Measurements from ENCODE around the gene HES1. TPM values are rescaled to one million over a fixed set of nuclear protein-coding genes. Genes with fewer than 3 reads are reported as not detected.
"Not testable (repeated sequence)": the region's sequence is repeated elsewhere in the genome, so short reads cannot be mapped to it uniquely, and the experiment has no call there.

Gene HES1
- total RNA-seq, 2 donors from 2014 or later = 0.58 to 4.0 TPM

GRCh38 chr3:194128202-194128918, 7.6 kb upstream of the HES1 start:
- no peaks in the 10 kb centered on the region for H3K9me3 Mint-ChIP-seq
- H3K4me1 Mint-ChIP-seq = peaks cover 7% of the 10 kb centered on the region
- ATAC-seq (replicated peaks) = no peak
- no peaks in the 10 kb centered on the region for H3K36me3 Mint-ChIP-seq (ENCODE audit: low read depth)
- H3K4me3 Mint-ChIP-seq = no peak overlapping the region
- peaks cover 36% of the 10 kb centered on the region for H3K27me3 Mint-ChIP-seq
- no peak overlapping the region for H3K27ac Mint-ChIP-seq

GRCh38 chr3:194128919-194129295, 7.0 kb upstream of the HES1 start:
- not testable (repeated sequence) for ATAC-seq (replicated peaks); H3K4me3 Mint-ChIP-seq; H3K27ac Mint-ChIP-seq; H3K36me3 Mint-ChIP-seq (ENCODE audit: low read depth); H3K9me3 Mint-ChIP-seq
- Mint-ChIP-seq H3K27me3 (peaks cover 40% of the 10 kb centered on the region), H3K4me1 (peaks cover 12% of the 10 kb centered on the region)

GRCh38 chr3:194129581-194130133, 6.3 kb upstream of the HES1 start:
- Mint-ChIP-seq H3K4me3 (no peak overlapping the region), H3K9me3 (no peaks in the 10 kb centered on the region), H3K4me1 (peaks cover 12% of the 10 kb centered on the region), H3K27ac (no peak overlapping the region), H3K27me3 (peaks cover 35% of the 10 kb centered on the region), H3K36me3 (ENCODE audit: low read depth) (no peaks in the 10 kb centered on the region)
- no peak for ATAC-seq (replicated peaks)

- no peak overlapping the region for H3K27ac Mint-ChIP-seq
- no peak overlapping the region for H3K4me3 Mint-ChIP-seq
- H3K4me1 Mint-ChIP-seq = peaks cover 12% of the 10 kb centered on the region
- H3K27me3 Mint-ChIP-seq = peaks cover 35% of the 10 kb centered on the region
- no peaks in the 10 kb centered on the region for H3K36me3 Mint-ChIP-seq (ENCODE audit: low read depth)
- no peak for ATAC-seq (replicated peaks)
- H3K9me3 Mint-ChIP-seq = no peaks in the 10 kb centered on the region
Measured at GRCh38 chr3:194130188-194130587, 5.8 kb upstream of the HES1 start.

- ATAC-seq (replicated peaks) = no peak
- Mint-ChIP-seq H3K4me1 (peaks cover 15% of the 10 kb centered on the region), H3K4me3 (no peak overlapping the region), H3K27ac (no peak overlapping the region), H3K9me3 (no peaks in the 10 kb centered on the region), H3K27me3 (peaks cover 35% of the 10 kb centered on the region), H3K36me3 (ENCODE audit: low read depth) (no peaks in the 10 kb centered on the region)
Measured at GRCh38 chr3:194130807-194131589, 5.0 kb upstream of the HES1 start.

- Mint-ChIP-seq H3K9me3 (no peaks in the 10 kb centered on the region), H3K36me3 (ENCODE audit: low read depth) (no peaks in the 10 kb centered on the region), H3K4me1 (peaks cover 22% of the 10 kb centered on the region), H3K4me3 (no peak overlapping the region), H3K27ac (no peak overlapping the region), H3K27me3 (peaks cover 39% of the 10 kb centered on the region)
- ATAC-seq (replicated peaks) = no peak
Measured at GRCh38 chr3:194132465-194133286, 3.3 kb upstream of the HES1 start.

- peak; percentile 8 for ATAC-seq (replicated peaks)
Measured at GRCh38 chr3:194133661-194134230, 2.2 kb upstream of the HES1 start.

GRCh38 chr3:194134231-194134756, 1.7 kb upstream of the HES1 start:
- peak; percentile 28 for ATAC-seq (replicated peaks)
- Mint-ChIP-seq H3K9me3 (no peaks in the 10 kb centered on the region), H3K4me3 (no peak overlapping the region)

More at GRCh38 chr3:194133661-194134230, 2.2 kb upstream of the HES1 start:
- peaks cover 22% of the 10 kb centered on the region for H3K4me1 Mint-ChIP-seq
- H3K4me3 Mint-ChIP-seq = peak overlapping the region; percentile 59
- H3K27me3 Mint-ChIP-seq = peaks cover 35% of the 10 kb centered on the region
- no peaks in the 10 kb centered on the region for H3K36me3 Mint-ChIP-seq (ENCODE audit: low read depth)
- H3K27ac Mint-ChIP-seq = peak overlapping the region; percentile 3
- no peaks in the 10 kb centered on the region for H3K9me3 Mint-ChIP-seq

GRCh38 chr3:194134757-194135515, 1.0 kb upstream of the HES1 start:
- H3K36me3 Mint-ChIP-seq (ENCODE audit: low read depth) = no peaks in the 10 kb centered on the region
- H3K27me3 Mint-ChIP-seq = peaks cover 44% of the 10 kb centered on the region
- peak; percentile 68 for ATAC-seq (replicated peaks)
- H3K27ac Mint-ChIP-seq = no peak overlapping the region
- H3K4me3 Mint-ChIP-seq = peak overlapping the region; percentile 86
- H3K9me3 Mint-ChIP-seq = no peaks in the 10 kb centered on the region
- H3K4me1 Mint-ChIP-seq = peaks cover 22% of the 10 kb centered on the region

More at GRCh38 chr3:194134231-194134756, 1.7 kb upstream of the HES1 start:
- no peak overlapping the region for H3K27ac Mint-ChIP-seq
- H3K4me1 Mint-ChIP-seq = peaks cover 22% of the 10 kb centered on the region
- peaks cover 40% of the 10 kb centered on the region for H3K27me3 Mint-ChIP-seq
- no peaks in the 10 kb centered on the region for H3K36me3 Mint-ChIP-seq (ENCODE audit: low read depth)

GRCh38 chr3:194135516-194135805, 487 bp upstream of the HES1 start:
- peaks cover 41% of the 10 kb centered on the region for H3K27me3 Mint-ChIP-seq
- H3K27ac Mint-ChIP-seq = no peak overlapping the region
- no peaks in the 10 kb centered on the region for H3K9me3 Mint-ChIP-seq
- H3K4me3 Mint-ChIP-seq = peak overlapping the region; percentile 86
- H3K4me1 Mint-ChIP-seq = peaks cover 22% of the 10 kb centered on the region
- no peak for ATAC-seq (replicated peaks)
- no peaks in the 10 kb centered on the region for H3K36me3 Mint-ChIP-seq (ENCODE audit: low read depth)

GRCh38 chr3:194136519-194137007, 615 bp downstream of the HES1 start:
- H3K36me3 Mint-ChIP-seq (ENCODE audit: low read depth) = no peaks in the 10 kb centered on the region
- H3K4me1 Mint-ChIP-seq = peaks cover 18% of the 10 kb centered on the region
- no peak overlapping the region for H3K27ac Mint-ChIP-seq

GRCh38 chr3:194137008-194137505, 1.1 kb downstream of the HES1 start:
- H3K4me3 Mint-ChIP-seq = peak overlapping the region; percentile 86
- peaks cover 20% of the 10 kb centered on the region for H3K4me1 Mint-ChIP-seq
- peaks cover 33% of the 10 kb centered on the region for H3K27me3 Mint-ChIP-seq
- no peaks in the 10 kb centered on the region for H3K9me3 Mint-ChIP-seq
- ATAC-seq (replicated peaks) = no peak
- no peak overlapping the region for H3K27ac Mint-ChIP-seq
- H3K36me3 Mint-ChIP-seq (ENCODE audit: low read depth) = no peaks in the 10 kb centered on the region

More at GRCh38 chr3:194136519-194137007, 615 bp downstream of the HES1 start:
- no peak for ATAC-seq (replicated peaks)
- peak overlapping the region; percentile 86 for H3K4me3 Mint-ChIP-seq
- peaks cover 37% of the 10 kb centered on the region for H3K27me3 Mint-ChIP-seq
- no peaks in the 10 kb centered on the region for H3K9me3 Mint-ChIP-seq

All from activated T-helper 17 cell treated with anti-CD3 and anti-CD28 coated beads, Interleukin-2, amount 50 U/mL, for 72 hours (primary cell).